HG03064 (cell line): ENCODE data around the gene TRAF3.

Source experiments
- ATAC-seq: cut with Tn5 transposase; IDR thresholded peaks from one replicate; pipeline ENCODE4 v1.9.1; 2021; ENCODE audit warnings: low read depth; ENCODE audit not compliant: unreplicated experiment

The TRAF3 gene

DNA sequence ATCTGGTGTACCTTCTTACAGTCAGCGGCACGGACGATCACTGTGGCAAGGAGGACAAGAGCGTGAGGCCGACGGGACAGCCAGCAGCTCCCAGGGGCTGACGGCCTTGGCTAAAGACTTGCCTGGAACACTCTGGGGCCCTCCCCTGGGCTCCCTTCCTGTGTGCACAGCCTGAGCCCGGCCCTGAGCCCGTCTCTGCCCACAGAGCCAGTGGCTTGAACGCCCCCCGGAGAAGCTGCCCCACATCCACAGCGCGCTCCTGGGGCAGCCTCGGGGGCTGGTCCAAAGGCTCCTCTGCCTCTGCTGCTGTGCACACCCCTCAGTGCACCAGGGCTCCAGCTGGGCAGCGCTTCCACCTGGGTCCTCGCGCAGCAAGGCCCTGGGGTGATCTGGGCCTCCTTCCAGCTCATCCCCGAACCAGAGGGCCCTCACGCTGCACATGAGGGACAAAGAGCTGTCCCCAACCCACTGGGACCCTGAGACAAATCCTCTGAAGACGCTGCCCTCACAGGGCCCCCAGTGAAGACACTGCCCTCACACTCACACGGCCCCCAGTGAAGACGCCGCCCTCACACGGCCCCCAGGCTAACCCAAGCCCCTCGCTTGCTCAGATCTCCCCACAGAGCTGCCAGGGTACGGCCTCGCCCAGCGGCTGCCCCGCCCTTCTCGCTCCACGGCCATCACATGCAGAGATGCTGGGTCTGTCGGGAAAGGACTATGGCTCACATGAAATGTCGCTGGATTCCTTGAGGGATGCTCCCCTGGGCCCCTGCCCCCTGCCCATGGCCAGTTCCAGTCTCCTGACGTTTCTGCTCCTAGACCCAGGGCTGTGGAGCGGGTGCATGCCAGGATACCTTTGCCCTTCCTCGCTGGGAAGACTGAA is 167.4 kb downstream of the TRAF3 start:
- ATAC-seq = no peak

DNA sequence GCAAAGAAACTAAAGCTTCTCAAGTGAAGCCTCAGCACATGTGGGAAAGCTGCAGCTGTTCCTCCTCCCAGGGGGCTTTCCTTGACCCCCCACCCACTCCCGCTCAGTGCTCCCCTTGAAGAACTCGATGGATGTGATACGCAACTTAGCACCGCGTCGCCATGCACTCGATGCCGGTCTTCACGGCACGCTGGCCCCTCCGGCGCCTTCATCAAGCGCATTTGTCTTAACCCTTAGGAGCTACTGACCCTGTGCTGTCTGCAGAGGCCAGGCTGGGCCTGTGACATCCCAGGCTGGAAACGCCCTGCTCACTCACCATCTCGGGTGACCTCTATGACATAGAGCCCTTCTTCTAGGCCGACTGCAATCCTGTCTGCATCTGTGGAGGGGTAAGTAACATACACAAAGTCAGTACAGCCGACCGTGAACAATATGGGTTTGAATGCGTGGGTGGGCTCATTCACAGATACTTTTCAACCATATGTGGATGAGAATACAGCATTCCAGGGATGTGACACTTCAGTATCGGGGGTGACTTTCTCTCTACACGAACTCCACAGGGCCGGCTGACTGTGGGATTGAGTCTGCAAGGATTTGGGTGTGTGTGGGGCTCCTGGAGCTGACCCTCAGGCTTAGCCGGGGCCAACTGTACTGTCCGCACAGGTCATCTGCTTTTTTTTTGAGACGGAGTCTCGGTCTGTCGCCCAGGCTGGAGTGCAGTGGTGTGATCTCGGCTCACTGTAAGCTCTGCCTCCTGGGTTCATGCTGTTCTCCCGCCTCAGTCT is 168.3 kb downstream of the TRAF3 start:
- ATAC-seq = no peak

GRCh38 chr14:102947321-102948103 is 170.3 kb downstream of the TRAF3 start:
- no peak for ATAC-seq

- ATAC-seq = no peak
These were observed 171.4 kb downstream of the TRAF3 start for GRCh38 chr14:102948698-102949061.

DNA sequence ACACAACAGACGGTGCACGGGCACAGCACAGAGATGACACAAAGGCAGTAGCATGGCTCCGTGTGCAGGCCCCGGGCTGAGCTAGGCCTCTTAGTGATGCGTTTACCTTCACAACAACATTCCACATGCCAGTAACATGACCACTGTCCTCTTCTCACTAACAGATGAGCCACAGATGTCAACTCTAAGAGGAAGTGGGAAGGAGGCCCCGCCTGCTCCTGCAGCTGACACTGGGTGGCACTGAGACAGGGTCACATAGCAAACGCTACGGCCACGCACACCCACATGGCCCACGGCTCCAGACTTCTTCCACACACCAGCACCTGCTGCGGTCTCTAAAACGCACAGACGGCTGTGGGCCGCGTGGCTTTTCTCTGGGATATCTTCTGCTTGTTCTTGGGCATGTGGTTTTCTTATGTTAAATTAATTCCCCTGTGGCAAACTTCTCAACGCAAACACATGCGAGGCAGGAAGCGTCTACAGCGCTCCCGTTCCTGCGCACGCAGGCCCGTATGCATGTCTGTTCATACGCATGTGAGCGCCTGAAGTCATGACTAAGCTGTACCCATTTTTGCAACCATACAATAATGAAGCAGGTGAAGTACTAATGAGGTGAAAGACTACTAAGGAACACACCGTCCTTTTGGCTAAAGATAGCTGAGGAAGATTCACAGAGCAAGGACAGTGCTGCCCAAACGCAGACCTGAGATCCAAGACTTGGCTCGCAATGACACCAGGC is 172.0 kb downstream of the TRAF3 start:
- ATAC-seq = no peak

GRCh38 chr14:102949801-102950451 is 172.7 kb downstream of the TRAF3 start:
- ATAC-seq = no peak

- ATAC-seq = no peak
These were observed 173.8 kb downstream of the TRAF3 start for GRCh38 chr14:102951034-102951433.

GRCh38 chr14:102951799-102952198 is 174.6 kb downstream of the TRAF3 start:
- ATAC-seq = no peak

DNA sequence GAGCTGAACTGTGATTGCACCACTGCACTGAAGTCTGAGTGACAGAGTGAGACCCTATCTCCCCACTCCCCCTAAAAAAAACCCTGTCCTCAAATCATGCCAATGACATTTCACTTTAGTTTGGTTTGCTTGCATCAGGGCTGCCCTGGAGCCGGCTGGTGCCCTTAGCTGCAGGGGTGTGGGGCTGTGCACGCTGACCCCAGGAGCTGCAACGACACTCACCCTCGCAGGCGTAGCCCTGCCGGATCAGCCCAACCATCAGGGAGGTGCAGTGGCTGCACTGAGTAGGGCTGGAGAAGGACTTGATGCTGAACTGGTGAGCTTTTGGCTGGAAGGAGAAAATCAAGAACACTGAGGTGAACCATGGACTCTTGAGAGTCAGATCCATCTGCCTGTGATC is 175.0 kb downstream of the TRAF3 start:
- no peak for ATAC-seq

DNA sequence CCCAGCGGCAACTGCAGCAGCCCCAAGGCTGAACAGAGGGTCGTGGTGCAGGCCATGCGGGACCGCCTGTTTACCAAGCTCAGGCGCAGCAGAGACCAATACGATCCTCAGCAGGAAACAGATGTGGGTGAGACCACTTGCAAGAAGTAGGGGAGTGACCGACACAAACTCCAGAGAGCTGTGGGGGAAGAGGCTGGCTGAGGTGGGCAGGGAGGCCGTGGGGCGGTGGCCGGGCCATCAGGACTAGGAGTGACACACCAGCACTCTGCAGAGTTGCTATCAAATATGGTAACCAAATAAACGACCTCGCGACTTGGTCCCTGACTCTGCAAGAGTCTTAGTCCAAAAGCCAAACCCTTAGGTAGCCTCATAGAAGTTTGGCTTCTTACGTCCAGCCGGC is 175.9 kb downstream of the TRAF3 start:
- ATAC-seq = no peak

GRCh38 chr14:102954081-102954789 is 177.0 kb downstream of the TRAF3 start:
- no peak for ATAC-seq

DNA sequence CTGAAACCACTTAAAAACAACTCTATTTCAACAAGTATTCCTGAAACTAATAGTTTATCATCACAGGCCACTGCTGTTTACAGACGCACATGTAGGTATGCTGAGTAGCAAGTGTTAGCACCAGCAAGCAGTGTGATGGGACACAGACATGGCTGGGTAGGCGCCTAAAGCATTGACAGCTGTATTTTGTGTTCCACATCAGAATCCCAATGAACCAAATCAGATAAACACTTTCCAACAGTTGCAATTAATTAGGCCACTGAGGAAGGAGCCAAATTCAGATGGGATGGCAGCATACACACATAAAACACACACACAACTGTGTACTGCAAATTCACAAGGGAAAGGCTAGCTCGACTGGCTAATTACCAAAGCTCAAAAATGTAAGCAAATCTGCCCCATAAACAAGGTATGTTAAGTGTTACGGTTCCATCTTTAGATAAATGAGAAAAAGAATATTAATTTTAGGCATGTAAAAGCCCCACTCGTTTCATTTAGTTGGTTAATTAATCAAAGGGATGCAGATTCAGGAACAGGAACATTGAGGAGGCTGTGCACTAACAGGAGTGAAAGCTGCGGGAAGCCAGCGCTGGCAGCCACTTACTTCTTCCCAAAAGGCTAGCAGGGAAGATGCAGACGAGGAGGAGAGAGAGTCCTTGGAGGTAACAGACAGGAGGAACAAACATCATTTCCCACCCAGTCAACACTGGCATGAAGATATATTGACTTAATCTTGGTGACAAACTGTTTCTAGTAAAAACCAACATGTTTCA is 178.6 kb downstream of the TRAF3 start:
- ATAC-seq = no peak

DNA sequence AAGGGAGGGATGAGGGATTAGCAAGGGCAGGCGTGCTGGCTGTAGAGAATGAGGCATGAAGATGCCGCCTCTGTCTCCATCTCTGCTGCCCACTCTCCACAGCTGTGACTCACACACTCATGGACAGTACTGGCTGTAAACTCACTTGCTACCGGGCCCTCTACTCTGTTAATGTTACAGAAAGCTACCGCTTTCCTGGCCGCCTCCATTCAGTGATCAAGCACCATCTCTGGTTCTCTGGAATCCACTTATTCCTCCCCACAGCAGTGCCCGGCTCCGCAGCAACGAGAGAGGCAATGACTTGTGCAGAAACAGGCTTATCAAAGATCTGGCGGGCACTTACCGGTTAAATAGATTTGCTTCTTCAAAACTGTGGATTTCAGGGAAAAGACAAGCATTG is 180.0 kb downstream of the TRAF3 start:
- ATAC-seq = no peak

- no peak for ATAC-seq
These were observed 181.2 kb downstream of the TRAF3 start for GRCh38 chr14:102958461-102958860.
